Measurements from ENCODE around the gene PLPP2.

PLPP2 gene

DNA sequence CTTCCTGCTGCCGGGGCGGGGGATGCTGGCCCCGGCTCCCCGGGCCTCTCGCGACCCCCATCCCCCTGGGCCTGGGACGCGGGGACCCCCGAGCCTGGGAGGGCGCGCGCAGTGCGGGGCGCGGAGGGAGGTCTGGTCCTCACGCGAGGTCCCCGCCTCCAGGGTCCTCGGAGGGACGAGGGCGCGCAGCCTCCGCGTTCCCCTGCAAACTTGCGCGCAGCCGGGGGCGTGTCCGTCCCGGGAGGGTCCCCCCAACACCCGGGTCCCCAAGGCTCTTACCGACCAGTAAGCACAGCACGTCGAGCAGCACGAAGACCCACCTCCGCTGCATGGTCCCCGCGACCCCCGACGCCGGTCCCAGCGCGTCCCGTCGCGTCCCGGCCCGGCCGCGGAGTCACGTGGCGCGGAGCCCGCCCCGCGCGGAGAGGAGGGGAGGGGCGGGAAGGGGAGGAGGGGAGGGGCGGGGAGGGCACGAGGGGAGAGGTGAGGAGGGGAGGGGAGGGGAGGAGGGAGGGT, at the start of gene PLPP2:
Gene PLPP2 (minus strand): TSS at position 398 of the 516 bp plus-strand sequence. CDS start 67 bp downstream, at position 331.
- peaks cover 29 to 49% of the 10 kb centered on the region in 2 donors for H3K27me3 ChIP-seq (ENCODE audit: control insufficient read depth in 1 of 2, insufficient read depth in 2 of 2, low read length in 2 of 2)
- H3K9me3 ChIP-seq (ENCODE audit: control insufficient read depth in 2 of 2, low read length in 2 of 2) = no peaks in the 10 kb centered on the region
- H3K36me3 ChIP-seq (ENCODE audit: control insufficient read depth in 2 of 2, insufficient read depth in 2 of 2, low read length in 2 of 2) = no peaks in the 10 kb centered on the region
- no peak within 1 kb of the TSS for H3K9ac ChIP-seq (ENCODE audit: low read length in 2 of 2)
- peak within 1 kb of the TSS in 1 of 2 donors; percentile 52 for H3K4me3 ChIP-seq (ENCODE audit: low read length in 2 of 2)
- H3K4me1 ChIP-seq (ENCODE audit: control insufficient read depth, insufficient read depth, low read length) = peaks cover 31% of the 10 kb centered on the region
- H3K27ac ChIP-seq (ENCODE audit: low read length) = no peak within 1 kb of the TSS

DNA sequence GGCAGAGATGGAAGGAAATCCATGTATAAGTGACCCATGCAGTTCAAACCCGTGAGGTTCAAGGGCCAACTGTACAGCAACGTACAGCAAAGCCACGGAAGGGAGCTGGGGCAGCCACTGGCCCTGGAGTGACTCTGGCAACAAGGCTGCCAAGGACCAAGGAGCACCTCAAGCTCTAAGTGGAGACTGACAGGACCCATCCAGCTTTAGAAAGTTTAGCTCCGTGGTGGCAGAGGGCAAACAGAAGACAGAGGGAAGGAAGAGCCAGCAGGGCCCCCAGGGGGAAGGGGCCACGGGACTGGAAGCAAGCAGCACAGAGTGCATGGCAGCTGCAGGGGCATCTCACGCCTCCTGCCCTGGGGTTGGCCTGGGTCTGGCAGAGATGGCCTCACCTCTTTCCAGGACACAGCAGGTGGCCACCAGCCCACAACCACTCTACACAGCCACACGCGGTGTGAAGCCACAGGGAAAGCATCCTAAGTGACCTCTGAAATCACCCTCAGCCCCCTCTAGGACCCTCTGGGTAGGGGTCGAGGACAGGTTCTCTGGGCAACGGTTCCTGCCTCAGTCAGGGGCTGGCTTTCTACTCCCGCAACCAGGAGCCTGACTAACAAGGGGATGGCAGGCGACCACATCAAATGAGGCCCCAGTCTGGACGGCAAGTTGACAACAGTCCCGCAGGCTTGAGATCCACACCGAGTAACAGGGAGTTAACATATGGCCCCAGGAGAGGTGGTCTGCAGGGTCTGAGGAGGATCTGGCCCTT, 49.6 kb upstream of the PLPP2 start:
- Histone ChIP-seq H3K4me1 (ENCODE audit: control insufficient read depth, insufficient read depth, low read length) (peaks cover 38% of the 10 kb centered on the region), H3K27ac (ENCODE audit: low read length) (no peak overlapping the region), H3K9me3 (ENCODE audit: control insufficient read depth in 2 of 2, low read length in 2 of 2) (no peaks in the 10 kb centered on the region), H3K4me3 (ENCODE audit: low read length in 2 of 2) (peak overlapping the region in 1 of 2 donors; percentile 40), H3K36me3 (ENCODE audit: control insufficient read depth in 2 of 2, insufficient read depth in 2 of 2, low read length in 2 of 2) (peaks cover 0 to 3% of the 10 kb centered on the region in 2 donors), H3K27me3 (ENCODE audit: control insufficient read depth in 1 of 2, insufficient read depth in 2 of 2, low read length in 2 of 2) (peaks cover 0 to 2% of the 10 kb centered on the region in 2 donors), H3K9ac (ENCODE audit: low read length in 2 of 2) (no peak overlapping the region)

DNA sequence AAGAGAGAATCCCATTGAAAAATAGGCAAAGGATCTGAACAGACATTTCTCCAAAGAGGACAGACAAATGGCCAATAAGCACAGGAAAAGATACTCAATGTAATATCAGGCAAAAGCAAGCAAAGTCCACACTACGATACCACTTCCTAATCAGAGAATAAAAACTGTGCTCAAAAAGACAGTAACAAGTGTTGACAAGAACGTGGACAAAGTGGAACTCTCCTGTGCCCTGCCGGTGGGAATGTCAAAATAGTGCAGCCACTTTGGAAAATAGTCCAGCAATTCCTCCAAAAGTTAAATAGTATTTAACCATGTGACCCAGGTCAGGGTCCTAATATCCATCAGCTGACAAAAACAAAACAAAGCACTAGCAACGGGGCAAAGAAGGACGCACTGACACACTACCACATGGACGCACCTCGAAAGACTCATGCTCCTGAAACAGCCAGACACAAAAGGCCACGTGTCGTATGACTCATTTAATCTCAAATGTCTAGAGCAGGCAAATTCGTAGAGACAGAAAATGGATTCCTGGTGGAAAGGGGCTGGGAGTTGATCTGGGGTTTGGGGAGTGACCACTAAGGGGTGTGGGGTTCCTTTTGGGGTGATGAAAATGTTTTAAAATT, 48.2 kb upstream of the PLPP2 start:
- no peak overlapping the region for H3K4me3 ChIP-seq (ENCODE audit: low read length in 2 of 2)
- H3K9ac ChIP-seq (ENCODE audit: low read length in 2 of 2) = no peak overlapping the region
- no peak overlapping the region for H3K27ac ChIP-seq (ENCODE audit: low read length)
- peaks cover 1 to 9% of the 10 kb centered on the region in 2 donors for H3K36me3 ChIP-seq (ENCODE audit: control insufficient read depth in 2 of 2, insufficient read depth in 2 of 2, low read length in 2 of 2)
- H3K9me3 ChIP-seq (ENCODE audit: control insufficient read depth in 2 of 2, low read length in 2 of 2) = no peaks in the 10 kb centered on the region
- peaks cover 35% of the 10 kb centered on the region for H3K4me1 ChIP-seq (ENCODE audit: control insufficient read depth, insufficient read depth, low read length)
- H3K27me3 ChIP-seq (ENCODE audit: control insufficient read depth in 1 of 2, insufficient read depth in 2 of 2, low read length in 2 of 2) = no peaks in the 10 kb centered on the region

DNA sequence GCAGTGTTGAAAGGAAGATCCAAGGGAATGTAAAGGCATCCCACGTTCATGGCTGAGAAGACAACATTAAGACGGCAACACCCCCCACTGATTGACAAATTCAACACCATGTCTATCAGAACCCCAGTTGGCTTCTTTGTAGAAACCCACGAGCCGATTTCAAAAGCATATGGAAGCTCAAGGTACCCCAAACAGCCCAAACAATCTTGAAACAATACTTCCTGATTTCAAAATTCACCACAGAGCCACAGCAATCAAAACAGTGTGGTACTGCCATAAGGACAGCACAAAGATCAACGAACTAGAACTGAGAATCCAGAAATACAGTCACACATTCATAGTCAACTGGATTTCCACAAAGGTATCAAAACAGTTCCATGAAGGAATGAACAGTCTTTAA, 47.2 kb upstream of the PLPP2 start:
- no peak overlapping the region for H3K4me3 ChIP-seq (ENCODE audit: low read length in 2 of 2)
- H3K9ac ChIP-seq (ENCODE audit: low read length in 2 of 2) = no peak overlapping the region
- no peaks in the 10 kb centered on the region for H3K27me3 ChIP-seq (ENCODE audit: control insufficient read depth in 1 of 2, insufficient read depth in 2 of 2, low read length in 2 of 2)
- peaks cover 6 to 13% of the 10 kb centered on the region in 2 donors for H3K36me3 ChIP-seq (ENCODE audit: control insufficient read depth in 2 of 2, insufficient read depth in 2 of 2, low read length in 2 of 2)
- H3K4me1 ChIP-seq (ENCODE audit: control insufficient read depth, insufficient read depth, low read length) = peaks cover 30% of the 10 kb centered on the region
- H3K9me3 ChIP-seq (ENCODE audit: control insufficient read depth in 2 of 2, low read length in 2 of 2) = no peaks in the 10 kb centered on the region
- no peak overlapping the region for H3K27ac ChIP-seq (ENCODE audit: low read length)

DNA sequence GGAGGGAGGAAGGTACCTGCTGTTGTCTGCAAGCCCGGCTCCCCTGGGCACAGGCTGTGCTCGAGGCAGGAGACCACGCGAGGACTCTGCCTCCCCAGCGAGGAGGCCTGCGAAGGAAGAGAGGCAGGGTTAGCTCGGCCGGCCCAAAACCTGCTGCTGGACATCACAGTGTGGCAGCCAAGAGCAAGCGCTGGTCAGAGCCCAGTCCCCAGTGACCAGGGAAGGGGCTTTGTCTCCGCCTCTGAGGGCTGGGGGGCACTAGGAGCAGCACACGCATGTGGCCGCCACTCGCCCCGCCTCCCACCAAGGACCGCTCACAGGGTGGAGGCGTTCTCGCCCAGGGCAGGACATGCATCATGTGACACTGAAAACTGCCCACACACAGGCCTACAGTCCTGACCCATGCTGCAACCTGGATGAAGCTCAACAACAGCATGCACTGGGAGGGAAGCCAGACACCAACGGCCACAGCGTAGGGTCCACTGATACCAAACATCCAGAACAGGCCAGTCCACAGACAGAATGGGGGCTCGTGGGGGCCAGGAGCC, 44.9 kb upstream of the PLPP2 start:
- H3K4me1 ChIP-seq (ENCODE audit: control insufficient read depth, insufficient read depth, low read length) = peaks cover 9% of the 10 kb centered on the region
- H3K9ac ChIP-seq (ENCODE audit: low read length in 2 of 2) = no peak overlapping the region
- peaks cover 9 to 14% of the 10 kb centered on the region in 2 donors for H3K36me3 ChIP-seq (ENCODE audit: control insufficient read depth in 2 of 2, insufficient read depth in 2 of 2, low read length in 2 of 2)
- H3K9me3 ChIP-seq (ENCODE audit: control insufficient read depth in 2 of 2, low read length in 2 of 2) = no peaks in the 10 kb centered on the region
- H3K27ac ChIP-seq (ENCODE audit: low read length) = no peak overlapping the region
- H3K4me3 ChIP-seq (ENCODE audit: low read length in 2 of 2) = no peak overlapping the region
- H3K27me3 ChIP-seq (ENCODE audit: control insufficient read depth in 1 of 2, insufficient read depth in 2 of 2, low read length in 2 of 2) = no peaks in the 10 kb centered on the region

DNA sequence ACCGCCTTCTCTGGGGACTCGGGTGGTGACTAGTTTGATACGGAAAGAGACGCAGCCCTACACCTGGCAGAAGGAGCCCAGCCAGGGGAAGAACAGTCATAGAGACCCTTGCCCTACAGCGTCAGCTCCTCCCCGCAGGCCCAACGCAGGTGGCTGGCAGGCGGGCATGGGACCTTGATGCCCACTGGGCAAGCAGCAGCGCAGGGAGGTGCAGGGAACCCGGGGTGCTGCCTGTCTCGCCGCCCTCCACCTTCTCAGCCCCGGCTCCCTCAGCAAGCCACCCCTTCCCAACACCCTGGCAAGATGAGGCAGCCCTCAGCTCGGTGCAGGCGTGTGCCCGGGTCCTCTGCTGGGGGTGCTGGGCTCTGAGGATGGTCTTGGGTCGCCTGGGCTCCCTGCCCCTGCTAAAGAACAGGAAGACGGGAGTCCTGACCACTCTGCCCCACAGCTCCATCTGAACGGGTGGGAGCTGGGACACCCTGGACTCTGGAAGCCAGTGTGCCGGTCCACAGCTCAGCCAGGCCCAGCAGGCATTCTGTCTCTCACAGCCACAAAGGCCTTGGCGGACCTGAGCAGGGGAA, 44.4 kb upstream of the PLPP2 start:
- Histone ChIP-seq H3K4me3 (ENCODE audit: low read length in 2 of 2) (no peak overlapping the region), H3K9me3 (ENCODE audit: control insufficient read depth in 2 of 2, low read length in 2 of 2) (no peaks in the 10 kb centered on the region), H3K9ac (ENCODE audit: low read length in 2 of 2) (no peak overlapping the region), H3K4me1 (ENCODE audit: control insufficient read depth, insufficient read depth, low read length) (peaks cover 3% of the 10 kb centered on the region), H3K36me3 (ENCODE audit: control insufficient read depth in 2 of 2, insufficient read depth in 2 of 2, low read length in 2 of 2) (peaks cover 14 to 18% of the 10 kb centered on the region in 2 donors), H3K27ac (ENCODE audit: low read length) (no peak overlapping the region), H3K27me3 (ENCODE audit: control insufficient read depth in 1 of 2, insufficient read depth in 2 of 2, low read length in 2 of 2) (no peaks in the 10 kb centered on the region)

DNA sequence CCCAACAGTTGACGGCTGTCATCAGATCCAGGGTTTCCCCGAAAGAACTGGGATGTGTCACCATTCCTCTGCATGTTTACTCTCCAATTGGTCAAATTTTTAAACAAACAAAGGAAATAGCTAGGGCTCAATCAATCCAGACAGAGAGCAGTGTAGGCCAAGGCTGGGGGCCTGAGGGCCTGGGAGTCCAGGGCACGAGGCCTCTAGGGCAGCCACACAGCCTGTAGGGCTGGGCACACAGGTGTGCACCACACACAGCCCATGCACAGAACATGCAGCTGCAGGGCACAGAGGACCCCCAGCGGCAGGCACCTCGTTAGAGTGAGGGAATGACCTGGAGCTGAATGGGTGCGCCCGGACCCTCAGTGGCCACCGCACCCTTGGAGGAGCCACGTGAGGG, 43.9 kb upstream of the PLPP2 start:
- no peaks in the 10 kb centered on the region for H3K27me3 ChIP-seq (ENCODE audit: control insufficient read depth in 1 of 2, insufficient read depth in 2 of 2, low read length in 2 of 2)
- peaks cover 16 to 18% of the 10 kb centered on the region in 2 donors for H3K36me3 ChIP-seq (ENCODE audit: control insufficient read depth in 2 of 2, insufficient read depth in 2 of 2, low read length in 2 of 2)
- H3K27ac ChIP-seq (ENCODE audit: low read length) = no peak overlapping the region
- no peak overlapping the region for H3K4me3 ChIP-seq (ENCODE audit: low read length in 2 of 2)
- peaks cover 2% of the 10 kb centered on the region for H3K4me1 ChIP-seq (ENCODE audit: control insufficient read depth, insufficient read depth, low read length)
- no peaks in the 10 kb centered on the region for H3K9me3 ChIP-seq (ENCODE audit: control insufficient read depth in 2 of 2, low read length in 2 of 2)
- no peak overlapping the region for H3K9ac ChIP-seq (ENCODE audit: low read length in 2 of 2)

DNA sequence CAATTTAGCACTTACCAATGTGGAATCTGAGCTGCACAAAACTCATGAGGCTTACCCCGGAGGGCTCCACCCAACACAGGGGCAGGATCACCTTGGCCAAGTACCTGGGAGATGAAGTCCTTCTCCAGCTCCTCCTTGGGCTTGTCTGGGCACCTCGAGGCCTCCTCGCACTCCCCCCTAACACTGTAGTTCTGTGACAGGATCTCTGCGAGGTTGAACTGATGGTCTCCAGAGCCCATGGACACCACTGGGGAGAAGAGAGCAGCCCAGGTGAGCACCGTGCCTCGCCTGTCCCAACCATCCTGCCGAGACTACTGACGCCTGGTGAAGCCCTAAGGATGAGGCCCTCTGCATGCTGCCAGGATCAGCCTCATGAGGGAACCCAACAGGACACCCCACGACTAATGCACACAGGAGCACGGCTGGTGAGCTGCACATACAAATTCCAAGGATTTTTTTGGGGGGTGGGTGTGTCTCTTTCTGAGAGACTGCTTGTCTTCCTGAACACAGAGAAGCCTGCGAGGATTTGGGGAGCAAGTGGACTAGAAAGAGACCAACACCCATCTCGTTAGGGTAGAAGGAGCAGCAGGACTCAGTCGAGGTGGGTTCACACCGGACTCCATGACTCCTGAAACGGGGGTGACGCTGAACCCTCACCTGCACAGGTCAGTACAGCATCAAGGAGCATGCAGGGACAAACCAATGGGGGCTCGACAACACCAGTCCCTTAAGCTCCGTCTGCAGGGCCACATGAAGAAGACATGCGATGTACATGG, 43.3 kb upstream of the PLPP2 start:
- Histone ChIP-seq H3K9me3 (ENCODE audit: control insufficient read depth in 2 of 2, low read length in 2 of 2) (no peaks in the 10 kb centered on the region), H3K4me1 (ENCODE audit: control insufficient read depth, insufficient read depth, low read length) (peaks cover 2% of the 10 kb centered on the region), H3K4me3 (ENCODE audit: low read length in 2 of 2) (no peak overlapping the region), H3K27ac (ENCODE audit: low read length) (no peak overlapping the region), H3K9ac (ENCODE audit: low read length in 2 of 2) (no peak overlapping the region), H3K27me3 (ENCODE audit: control insufficient read depth in 1 of 2, insufficient read depth in 2 of 2, low read length in 2 of 2) (no peaks in the 10 kb centered on the region), H3K36me3 (ENCODE audit: control insufficient read depth in 2 of 2, insufficient read depth in 2 of 2, low read length in 2 of 2) (peaks cover 21 to 24% of the 10 kb centered on the region in 2 donors)

DNA sequence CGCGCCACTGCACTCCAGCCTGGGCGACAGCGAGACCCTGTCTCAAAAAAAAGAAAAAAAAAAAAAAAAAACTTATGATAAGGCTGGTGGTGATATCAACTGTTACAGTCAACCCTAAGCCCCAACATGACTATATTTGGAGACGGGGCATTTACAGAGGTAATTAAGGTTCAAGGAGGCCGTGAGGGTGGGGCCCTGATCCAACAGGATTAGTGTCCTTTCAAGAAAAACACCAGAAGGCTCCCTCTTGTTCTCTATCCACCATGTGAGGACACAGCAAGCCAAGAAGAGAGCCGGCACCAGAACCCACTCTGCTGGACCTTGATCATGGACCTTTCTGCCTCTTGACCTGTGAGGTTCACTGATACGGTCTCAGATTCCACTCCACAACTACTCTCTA, 39.3 kb upstream of the PLPP2 start:
- no peak overlapping the region for H3K9ac ChIP-seq (ENCODE audit: low read length in 2 of 2)
- no peaks in the 10 kb centered on the region for H3K27me3 ChIP-seq (ENCODE audit: control insufficient read depth in 1 of 2, insufficient read depth in 2 of 2, low read length in 2 of 2)
- peaks cover 0 to 3% of the 10 kb centered on the region in 2 donors for H3K9me3 ChIP-seq (ENCODE audit: control insufficient read depth in 2 of 2, low read length in 2 of 2)
- no peak overlapping the region for H3K4me3 ChIP-seq (ENCODE audit: low read length in 2 of 2)
- peaks cover 51 to 60% of the 10 kb centered on the region in 2 donors for H3K36me3 ChIP-seq (ENCODE audit: control insufficient read depth in 2 of 2, insufficient read depth in 2 of 2, low read length in 2 of 2)
- H3K27ac ChIP-seq (ENCODE audit: low read length) = no peak overlapping the region
- no peaks in the 10 kb centered on the region for H3K4me1 ChIP-seq (ENCODE audit: control insufficient read depth, insufficient read depth, low read length)

DNA sequence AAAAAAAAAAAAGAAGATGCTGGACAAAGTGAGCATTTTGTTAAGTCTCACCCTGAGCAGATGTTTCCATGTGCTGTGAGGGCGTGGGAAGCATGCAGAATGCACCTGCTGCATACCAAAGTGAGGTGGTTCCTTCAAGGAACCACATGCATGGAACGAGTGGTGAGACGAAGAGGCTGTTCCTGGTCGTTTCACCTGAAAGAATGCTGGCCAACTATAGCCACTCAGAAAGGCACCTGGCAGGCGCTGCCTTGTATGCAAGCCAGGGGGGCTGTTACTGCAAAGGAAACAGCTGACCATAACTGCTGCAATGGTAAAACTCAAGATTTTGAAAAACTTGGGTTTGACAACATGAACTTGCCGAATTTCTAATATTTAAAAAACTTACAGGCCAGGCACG, 38.7 kb upstream of the PLPP2 start:
- Histone ChIP-seq H3K4me3 (ENCODE audit: low read length in 2 of 2) (no peak overlapping the region), H3K4me1 (ENCODE audit: control insufficient read depth, insufficient read depth, low read length) (no peaks in the 10 kb centered on the region), H3K9ac (ENCODE audit: low read length in 2 of 2) (no peak overlapping the region), H3K27ac (ENCODE audit: low read length) (no peak overlapping the region), H3K9me3 (ENCODE audit: control insufficient read depth in 2 of 2, low read length in 2 of 2) (peaks cover 0 to 3% of the 10 kb centered on the region in 2 donors), H3K27me3 (ENCODE audit: control insufficient read depth in 1 of 2, insufficient read depth in 2 of 2, low read length in 2 of 2) (no peaks in the 10 kb centered on the region), H3K36me3 (ENCODE audit: control insufficient read depth in 2 of 2, insufficient read depth in 2 of 2, low read length in 2 of 2) (peaks cover 57 to 66% of the 10 kb centered on the region in 2 donors)
